Gastrocnemius medialis (tissue), 4 donors: ENCODE data around the gene ANO3. TPM values are rescaled to one million over a fixed set of nuclear protein-coding genes. Genes with fewer than 3 reads are reported as not detected.

ENCODE experiments used
- ATAC-seq, 2 donors: fragments of 150-250 bp; one replicate each; pipeline ENCODE4 v1.9.1; 2016
- DNase-seq, 2 donors: peaks; one replicate each; pipeline ENCODE4 v3.0.0-alpha.2; 2019
- H3K27ac ChIP-seq, 4 donors: fragments of 200-600 bp; sonication (generic); 1 replicate in 1 of 4; 2 replicates in 3 of 4; pipeline ENCODE4 v1.5.1; 2016 to 2018; ENCODE audit warnings: mild to moderate bottlenecking in 2 of 4, moderate library complexity in 1 of 4
- H3K27me3 ChIP-seq, 3 donors: fragments of 200-600 bp; sonication (generic) in 2 of 3; 1 replicate in 1 of 3; 2 replicates in 2 of 3; pipeline versions ENCODE4 v1.5.1 to v1.6.0; 2016 to 2019; ENCODE audit warnings: mild to moderate bottlenecking in 1 of 3, moderate library complexity in 1 of 3
- H3K36me3 ChIP-seq, 2 donors: fragments of 200-600 bp; sonication (generic) in 1 of 2; one replicate each; pipeline ENCODE4 v1.5.1; 2017 to 2018
- H3K4me1 ChIP-seq, 2 donors: fragments of 200-600 bp; sonication (generic) in 1 of 2; one replicate each; pipeline ENCODE4 v1.5.1; 2016 to 2017; ENCODE audit warnings: mild to moderate bottlenecking in 2 of 2
- H3K4me3 ChIP-seq, 4 donors: fragments of 200-600 bp; sonication (generic) in 3 of 4; 1 replicate in 1 of 4; 2 replicates in 3 of 4; pipeline ENCODE4 v1.5.1; 2016 to 2019; ENCODE audit warnings: mild to moderate bottlenecking in 2 of 4
- H3K9me3 ChIP-seq, 3 donors: fragments of 200-600 bp; sonication (generic) in 2 of 3; 1 replicate in 1 of 3; 2 replicates in 2 of 3; pipeline ENCODE4 v1.5.1; 2016 to 2019
- CTCF ChIP-seq, 5 experiments: fragments of 450-650 bp in 3 of 5; fragments of 200-600 bp in 2 of 5; sonication (generic) in 2 of 5; IDR thresholded peaks in 4 of 5; conservative IDR thresholded peaks in 1 of 5; 1 replicate in 4 of 5; 2 replicates in 1 of 5; pipeline ENCODE4 v1.5.1; 2016 to 2019; ENCODE audit warnings: antibody characterized with exemption in 5 of 5, mild to moderate bottlenecking in 3 of 5, moderate library complexity in 3 of 5
- POLR2A ChIP-seq, 2 donors: fragments of 450-650 bp; IDR thresholded peaks; one replicate each; pipeline ENCODE4 v1.6.1; 2017; ENCODE audit warnings: antibody characterized with exemption in 2 of 2, mild to moderate bottlenecking in 2 of 2, moderate library complexity in 2 of 2
- in situ Hi-C, 4 donors: fragments of 200-750 bp; cut with MboI; loops; one replicate each; pipeline versions ENCODE4 v1.15.0 to v1.8.0; 2017; ENCODE audit warnings: low sequenced_read_pairs in 4 of 4
- intact Hi-C: fragments of 100-400 bp; cut with DNase I; formaldehyde crosslinking; loops from one replicate; pipeline ENCODE4 v1.15.1; 2023; ENCODE audit warnings: low total_unique reads
- total RNA-seq, 4 donors: library from RNA; depleted of rRNA; stranded (reverse); fragments of >200 nt; gene quantifications; one replicate each; pipeline versions ENCODE4 v1.1.0 to v1.2.3, GENCODE V29; 2016

ANO3 gene
- total RNA-seq, 4 donors from 2014 or later, result 0.05 TPM; not detected in 3

GRCh38 chr11:26578998-26579661 lies 247.2 kb downstream of the ANO3 start:
- in situ Hi-C loops (no loop called here), intact Hi-C loops (no loop called here)
- TF ChIP-seq POLR2A (IDR thresholded peaks at IDR 0.05), result no peak
- Histone ChIP-seq H3K27me3 (no peaks in the 10 kb centered on the region), H3K4me1 (no peaks in the 10 kb centered on the region), H3K4me3 (no peak overlapping the region), H3K36me3 (no peaks in the 10 kb centered on the region), H3K27ac (no peak overlapping the region), H3K9me3 (no peaks in the 10 kb centered on the region)
- ATAC-seq, result no peak
- DNase-seq, result no peak

- in situ Hi-C loops (no loop called here), intact Hi-C loops (no loop called here)
- Histone ChIP-seq H3K27ac (no peak overlapping the region), H3K9me3 (no peaks in the 10 kb centered on the region), H3K27me3 (no peaks in the 10 kb centered on the region), H3K4me3 (no peak overlapping the region), H3K36me3 (no peaks in the 10 kb centered on the region), H3K4me1 (no peaks in the 10 kb centered on the region)
- DNase-seq, result no peak
- ATAC-seq, result no peak
- TF ChIP-seq POLR2A (IDR thresholded peaks at IDR 0.05) (no peak), CTCF (IDR thresholded peaks at IDR 0.05 in 4 of 5, conservative IDR thresholded peaks at IDR 0.05 in 1 of 5) (no peak)
Measured at GRCh38 chr11:26579683-26580082, 247.8 kb downstream of the ANO3 start.

- ATAC-seq, result no peak
- H3K36me3 ChIP-seq, result no peaks in the 10 kb centered on the region
- TF ChIP-seq CTCF (IDR thresholded peaks at IDR 0.05 in 4 of 5, conservative IDR thresholded peaks at IDR 0.05 in 1 of 5) (no peak), POLR2A (IDR thresholded peaks at IDR 0.05) (no peak)
Measured at GRCh38 chr11:26580929-26581328, 249.0 kb downstream of the ANO3 start.

GRCh38 chr11:26583550-26583949 lies 251.6 kb downstream of the ANO3 start:
- no peaks in the 10 kb centered on the region for H3K4me1 ChIP-seq
- intact Hi-C loops, result no loop called here
- no peak for ATAC-seq
- H3K27ac ChIP-seq, result no peak overlapping the region
- no peak for DNase-seq
- in situ Hi-C loops, result no loop called here
- no peaks in the 10 kb centered on the region for H3K36me3 ChIP-seq
- no peaks in the 10 kb centered on the region for H3K9me3 ChIP-seq
- H3K4me3 ChIP-seq, result no peak overlapping the region
- no peaks in the 10 kb centered on the region for H3K27me3 ChIP-seq
- TF ChIP-seq CTCF (IDR thresholded peaks at IDR 0.05 in 4 of 5, conservative IDR thresholded peaks at IDR 0.05 in 1 of 5), result no peak
- no peak for TF ChIP-seq POLR2A (IDR thresholded peaks at IDR 0.05)

More at GRCh38 chr11:26580929-26581328, 249.0 kb downstream of the ANO3 start:
- H3K4me3 ChIP-seq, result no peak overlapping the region
- no peaks in the 10 kb centered on the region for H3K9me3 ChIP-seq
- intact Hi-C loops, result no loop called here
- no peak for DNase-seq
- no peaks in the 10 kb centered on the region for H3K4me1 ChIP-seq
- no peak overlapping the region for H3K27ac ChIP-seq
- in situ Hi-C loops, result no loop called here
- H3K27me3 ChIP-seq, result no peaks in the 10 kb centered on the region

- Histone ChIP-seq H3K36me3 (no peaks in the 10 kb centered on the region), H3K9me3 (no peaks in the 10 kb centered on the region), H3K4me3 (no peak overlapping the region), H3K27ac (no peak overlapping the region), H3K4me1 (no peaks in the 10 kb centered on the region), H3K27me3 (no peaks in the 10 kb centered on the region)
- no peak for ATAC-seq
- DNase-seq, result no peak
- intact Hi-C loops (no loop called here), in situ Hi-C loops (no loop called here)
- no peak for TF ChIP-seq CTCF (IDR thresholded peaks at IDR 0.05 in 4 of 5, conservative IDR thresholded peaks at IDR 0.05 in 1 of 5)
- no peak for TF ChIP-seq POLR2A (IDR thresholded peaks at IDR 0.05)
Measured at GRCh38 chr11:26584818-26585217, 252.9 kb downstream of the ANO3 start.
